K562 (cell line): ENCODE data around the gene LYPD6B. TPM values are rescaled to one million over a fixed set of nuclear protein-coding genes. Genes with fewer than 3 reads are reported as not detected.

Source experiments
- ATAC-seq: fragments of 200-7000 bp; cut with Tn5 transposase; 3 replicates; pipeline ENCODE4 v1.9.1; 2020; ENCODE audit warnings: moderate library complexity
- BruUV-seq: library from RNA; stranded (reverse); fragments of 400-500 nt; replicated peaks from 2 replicates; lab custom pipeline; 2021; lab: Mats Ljungman, UMichigan
- CTCF ChIA-PET: fragments of 300-600 bp; formaldehyde crosslinking; extraction: SDS; loops from one replicate; lab custom pipeline; 2021; ENCODE audit warnings: low intra/inter-chr PET ratio; lab: Yijun Ruan, JAX
- POLR2A ChIA-PET: fragments of 300-600, 350-650 bp; sonication (Branson Sonifier 250); formaldehyde crosslinking; extraction: SDS; loops from one replicate; lab custom pipeline; 2021; ENCODE audit warnings: antibody characterized with exemption, inconsistent platforms; lab: Yijun Ruan, JAX
- DNase-seq, 4 experiments: peaks; one replicate each; pipeline versions ENCODE4 v3.0.0 to v3.0.0-alpha.2; 2011 to 2018; ENCODE audit warnings: low spot score in 3 of 4, mixed read lengths in 3 of 4; ENCODE audit errors: extremely low read depth in 1 of 4
- FAIRE-seq: peaks from 2 replicates; lab custom pipeline; 2011; peaks lifted over from hg19 to GRCh38; lab: Jason Lieb, UNC
- H2AFZ ChIP-seq: 2 replicates; pipeline ENCODE4 v1.6.0; 2011; ENCODE audit warnings: low read depth, low read length, control low read depth, inconsistent platforms
- H3K27ac ChIP-seq: fragments of 200-600 bp; 3 replicates; pipeline ENCODE4 v1.8.0; 2011; ENCODE audit warnings: low read depth, mild to moderate bottlenecking, control low read depth, inconsistent platforms, low read length, moderate library complexity, mixed read lengths; ENCODE audit errors: extremely low read depth
- H3K27me3 ChIP-seq, 2 experiments: fragments of 300-600 bp in 1 of 2; 2 replicates in 1 of 2; 3 replicates in 1 of 2; pipeline versions ENCODE4 v1.6.0 to v1.8.0; 2011; ENCODE audit warnings: inconsistent platforms in 2 of 2, low read length in 2 of 2, mild to moderate bottlenecking in 1 of 2, mixed read lengths in 1 of 2, moderate library complexity in 1 of 2; ENCODE audit not compliant: control insufficient read depth in 2 of 2, insufficient read depth in 2 of 2
- H3K36me3 ChIP-seq: fragments of 300-600 bp; 3 replicates; pipeline ENCODE4 v1.8.0; 2011; ENCODE audit warnings: mild to moderate bottlenecking, low read length, inconsistent platforms; ENCODE audit not compliant: control insufficient read depth, insufficient read depth
- H3K4me1 ChIP-seq, 2 experiments: fragments of 200-600 bp in 1 of 2; replicated peaks in 1 of 2; 2 replicates in 1 of 2; 3 replicates in 1 of 2; pipeline versions ENCODE4 v1.5.1 to v1.8.0; 2011; ENCODE audit warnings: inconsistent platforms in 2 of 2, low read length in 2 of 2, mild to moderate bottlenecking in 1 of 2, mixed read lengths in 1 of 2, moderate library complexity in 1 of 2; ENCODE audit not compliant: control insufficient read depth in 2 of 2, insufficient read depth in 2 of 2
- H3K4me2 ChIP-seq: 2 replicates; pipeline ENCODE4 v1.6.1; 2011; ENCODE audit warnings: low read length, control low read depth, inconsistent platforms, mixed read lengths; ENCODE audit not compliant: insufficient read depth
- H3K4me3 ChIP-seq: fragments of 200-600 bp; sonication (generic), shearing (Covaris generic); 2 replicates; pipeline ENCODE4 v1.5.1; 2016; ENCODE audit warnings: control low read depth, inconsistent platforms
- H3K79me2 ChIP-seq: fragments of 200-600 bp; 3 replicates; pipeline ENCODE4 v1.8.0; 2011; ENCODE audit warnings: low read length, inconsistent platforms; ENCODE audit not compliant: control insufficient read depth, insufficient read depth
- H3K9ac ChIP-seq, 2 experiments: 2 replicates each; pipeline versions ENCODE4 v1.6.0 to v1.6.1; 2011; ENCODE audit warnings: low read depth in 2 of 2, low read length in 2 of 2, control low read depth in 1 of 2, inconsistent platforms in 1 of 2, mild to moderate bottlenecking in 1 of 2, mixed read lengths in 1 of 2; ENCODE audit not compliant: insufficient read depth in 1 of 2
- H3K9me1 ChIP-seq: one replicate; pipeline ENCODE4 v1.6.0; 2011; ENCODE audit warnings: inconsistent platforms, mild to moderate bottlenecking, low read length, moderate library complexity; ENCODE audit not compliant: control insufficient read depth, insufficient read depth
- H3K9me3 ChIP-seq: replicated peaks from 2 replicates; pipeline ENCODE4 v1.5.1; 2011; ENCODE audit warnings: low read depth, low read length, inconsistent platforms; ENCODE audit not compliant: control insufficient read depth, insufficient read depth
- H4K20me1 ChIP-seq: replicated peaks from 2 replicates; pipeline ENCODE4 v1.6.1; 2011; ENCODE audit warnings: low read length, inconsistent platforms, mixed read lengths; ENCODE audit not compliant: control insufficient read depth, insufficient read depth
- ARID4B ChIP-seq: sonication (generic); formaldehyde crosslinking; IDR thresholded peaks from 2 replicates; pipeline ENCODE4 v1.8.0; 2022; ENCODE audit warnings: mild to moderate bottlenecking, missing genetic modification reagents
- CHCHD3 ChIP-seq: fragments of 250-450 bp; sonication (Bioruptor Pico); IDR thresholded peaks from 2 replicates; pipeline ENCODE4 v2.1.2; 2022; ENCODE audit warnings: mild to moderate bottlenecking
- DPF2 ChIP-seq: fragments of 450-650 bp; IDR thresholded peaks from 2 replicates; pipeline ENCODE4 v1.6.1; 2016
- EP400 ChIP-seq: fragments of 450-650 bp; IDR thresholded peaks from 2 replicates; pipeline ENCODE4 v1.6.1; 2017; ENCODE audit warnings: antibody characterized with exemption, mild to moderate bottlenecking, moderate library complexity
- FOXM1 ChIP-seq, 2 experiments: fragments of 450-650 bp in 1 of 2; sonication (generic) in 1 of 2; formaldehyde crosslinking in 1 of 2; IDR thresholded peaks; 2 replicates each; pipeline versions ENCODE4 v1.6.1 to v1.9.0; 2017 to 2022; ENCODE audit warnings: low read depth in 2 of 2, mild to moderate bottlenecking in 2 of 2, missing genetic modification reagents in 1 of 2, moderate library complexity in 1 of 2
- PHF8 ChIP-seq: fragments of 200-600 bp; sonication (generic); IDR thresholded peaks from 2 replicates; pipeline ENCODE4 v1.6.1; 2012; ENCODE audit warnings: mixed run types, mild to moderate bottlenecking, inconsistent platforms, low read length, moderate library complexity, borderline replicate concordance
- RBM34 ChIP-seq: fragments of 200-400 bp; formaldehyde crosslinking; IDR thresholded peaks from 2 replicates; pipeline ENCODE4 v1.6.1; 2018; ENCODE audit warnings: low read length, borderline replicate concordance; ENCODE audit not compliant: insufficient read depth
- SETDB1 ChIP-seq: IDR thresholded peaks from one replicate; pipeline ENCODE4 v1.6.1; 2012; ENCODE audit warnings: low read length, control low read depth, inconsistent platforms
- SUPT5H ChIP-seq: fragments of 450-650 bp; IDR thresholded peaks from 2 replicates; pipeline ENCODE4 v1.6.1; 2016
- TAF9B ChIP-seq: fragments of 450-650 bp; IDR thresholded peaks from 2 replicates; pipeline ENCODE4 v1.6.1; 2018; ENCODE audit warnings: mild to moderate bottlenecking; ENCODE audit not compliant: partially characterized antibody
- ZNF24 ChIP-seq: fragments of 450-650 bp; IDR thresholded peaks from 2 replicates; pipeline ENCODE4 v1.6.1; 2016
- WGBS: fragments of 100-300 bp; shearing (Covaris generic); methylation state at CpG from one replicate; pipeline ENCODE4 v1.1.6; 2016; ENCODE audit warnings: low coverage, mixed read lengths; ENCODE audit not compliant: insufficient coverage; ENCODE audit errors: missing lambda C conversion rate; 5-methylcytosine and 5-hydroxymethylcytosine counted together
- in situ Hi-C: fragments of 300-500 bp; cut with MboI; formaldehyde crosslinking; loops from 4 replicates; pipeline ENCODE4 v1.15.0; 2018; ENCODE audit warnings: inconsistent platforms, mixed read lengths
- intact Hi-C: fragments of 100-400 bp; cut with micrococcal nuclease; formaldehyde crosslinking; loops from 2 replicates; pipeline ENCODE4 v1.14.2; 2022
- polyA plus RNA-seq, 8 experiments: library from polyadenylated mRNA; depleted of rRNA in 4 of 8; stranded (reverse) in 5 of 8; unstranded in 3 of 8; fragments of >200 nt; fragmentation: Nextera tagmentation in 2 of 8; fragmentation: Illumina TruSeq in 1 of 8; extraction: Ambion mirVana in 2 of 8; extraction: Trizol in 1 of 8; gene quantifications; 2 replicates each; pipeline versions ENCODE4 v1.2.1 to v1.2.3, GENCODE V29; 2011 to 2014; ENCODE audit warnings: inconsistent platforms in 1 of 8, missing spikeins in 1 of 8
- total RNA-seq, 7 experiments: library from RNA; depleted of rRNA in 6 of 7; stranded (reverse); fragments of >200 nt in 6 of 7; fragmentation: Illumina TruSeq in 2 of 7; extraction: Trizol in 2 of 7; gene quantifications; 2 replicates each; pipeline versions ENCODE4 v1.2.1 to v1.2.3, GENCODE V29; 2011 to 2021; ENCODE audit warnings: low replicate concordance in 1 of 7
- TF ChIP-seq, protein P1 (sequence below), 2 experiments: fragments of 250-450 bp in 1 of 2; fragments of 450-650 bp in 1 of 2; sonication (Bioruptor Pico) in 1 of 2; IDR thresholded peaks; 2 replicates each; pipeline versions ENCODE4 v1.6.1 to v1.8.0; 2016 to 2021; ENCODE audit warnings: mild to moderate bottlenecking in 2 of 2, moderate library complexity in 2 of 2, missing compliant biosample characterization in 1 of 2, missing genetic modification characterization in 1 of 2

LYPD6B gene
- total and polyA plus RNA-seq, 9 of the 15 experiments (the other 6 are each of a cell fraction or from before 2014, with no cell fraction given), result not detected

GRCh38 chr2:149191915-149192314 is 153.4 kb downstream of the LYPD6B start:
- ChIA-PET CTCF (no interaction called here), POLR2A (no interaction called here)
- ATAC-seq (no peak), DNase-seq (no peak)
- BruUV-seq, result no TSS peak
- Histone ChIP-seq H4K20me1 (no peaks in the 10 kb centered on the region), H3K4me1 (no peaks in the 10 kb centered on the region), H3K27ac (no peak overlapping the region), H3K9me3 (no peaks in the 10 kb centered on the region), H3K9me1 (no peaks in the 10 kb centered on the region), H2AFZ (no peak overlapping the region), H3K36me3 (no peaks in the 10 kb centered on the region), H3K79me2 (no peaks in the 10 kb centered on the region)
- WGBS, result under 1% methylated on average over 5 of the region's 5 CpGs
- TF ChIP-seq RBM34 (no peak), SETDB1 (no peak)
- TF ChIP-seq, all 486 proteins: peak for 0
- in situ Hi-C loops, result no loop called here
- Histone ChIP-seq H3K4me3 (no peak overlapping the region), H3K27me3 (no peaks in the 10 kb centered on the region; a peak in 1 of 5 replicates), H3K9ac (no peak overlapping the region), H3K4me2 (no peak overlapping the region)
- FAIRE-seq, result no peak
- intact Hi-C loops, result no loop called here

DNA sequence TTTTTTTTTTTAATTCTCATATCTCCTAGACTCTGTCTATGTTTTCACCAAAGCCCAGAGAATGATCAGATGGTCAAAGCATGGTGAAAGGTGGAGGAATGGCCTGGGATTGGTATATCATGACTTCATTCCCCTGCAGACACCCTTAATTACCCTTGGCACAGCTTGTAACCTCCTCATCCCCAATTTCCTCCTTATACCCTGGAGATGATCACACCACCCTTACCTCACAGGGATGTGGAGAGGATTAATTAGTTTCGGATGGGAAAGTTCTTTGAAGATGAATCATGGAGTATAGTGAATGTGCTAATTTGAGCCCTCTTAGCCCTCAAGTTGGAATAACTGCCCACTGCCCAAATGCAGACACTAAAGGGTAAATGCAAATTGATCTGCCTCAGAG is 153.9 kb downstream of the LYPD6B start:
- POLR2A ChIA-PET, result no interaction called here
- H4K20me1 ChIP-seq, result no peaks in the 10 kb centered on the region
- ATAC-seq (no peak), DNase-seq (no peak), FAIRE-seq (no peak)
- CTCF ChIA-PET, result no interaction called here
- no peaks in the 10 kb centered on the region for H3K36me3 ChIP-seq
- no peaks in the 10 kb centered on the region for H3K79me2 ChIP-seq
- H3K4me3 ChIP-seq, result no peak overlapping the region
- intact Hi-C loops (no loop called here), in situ Hi-C loops (no loop called here)
- no peaks in the 10 kb centered on the region; a peak in 1 of 5 replicates for H3K27me3 ChIP-seq
- BruUV-seq, result no TSS peak
- no peak overlapping the region for H3K4me2 ChIP-seq
- no peak overlapping the region for H3K27ac ChIP-seq
- WGBS, result 0% methylated on average over 1 of the region's 1 CpG
- H2AFZ ChIP-seq, result no peak overlapping the region
- H3K9ac ChIP-seq, result no peak overlapping the region
- no peaks in the 10 kb centered on the region for H3K4me1 ChIP-seq
- H3K9me3 ChIP-seq, result no peaks in the 10 kb centered on the region
- H3K9me1 ChIP-seq, result no peaks in the 10 kb centered on the region
- TF ChIP-seq, protein P1, sequence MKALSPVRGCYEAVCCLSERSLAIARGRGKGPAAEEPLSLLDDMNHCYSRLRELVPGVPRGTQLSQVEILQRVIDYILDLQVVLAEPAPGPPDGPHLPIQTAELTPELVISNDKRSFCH (CRISPR knock-in tag; IDR thresholded peaks at IDR 0.05), result no peak
- TF ChIP-seq, protein P1 (tag; IDR thresholded peaks at IDR 0.05), result no peak
- TF ChIP-seq ZNF24 (no peak), PHF8 (no peak), SUPT5H (no peak), TAF9B (no peak), ARID4B (CRISPR knock-in tag) (no peak), EP400 (no peak), FOXM1 (IDR thresholded peaks at IDR 0.05; ENCODE audit: low read depth) (no peak), FOXM1 (CRISPR knock-in tag; IDR thresholded peaks at IDR 0.05; ENCODE audit: low read depth) (no peak), DPF2 (no peak), CHCHD3 (CRISPR knock-in tag) (no peak)
